Esophagus muscularis mucosa (tissue), 4 donors: Measurements from ENCODE around the gene PLEKHA7.

Experiments used
- EP300 ChIP-seq: sonication (generic); formaldehyde crosslinking; IDR thresholded peaks from one replicate; pipeline ENCODE4 v1.6.1; 2017; ENCODE audit warnings: antibody characterized with exemption
- POLR2A ChIP-seq: fragments of 450-650 bp; IDR thresholded peaks from one replicate; pipeline ENCODE4 v1.6.1; 2017; ENCODE audit warnings: antibody characterized with exemption, moderate library complexity, mild to moderate bottlenecking, low read depth
- POLR2AphosphoS5 ChIP-seq, 2 donors: sonication (generic); formaldehyde crosslinking; IDR thresholded peaks; one replicate each; pipeline ENCODE4 v1.6.1; 2017; ENCODE audit warnings: antibody characterized with exemption in 2 of 2
- TF ChIP-seq, protein P1 (sequence below), 3 experiments: fragments of 200-600 bp in 2 of 3; fragments of 450-650 bp in 1 of 3; sonication (generic) in 2 of 3; IDR thresholded peaks; one replicate each; pipeline ENCODE4 v1.5.1; 2017 to 2019; ENCODE audit warnings: antibody characterized with exemption in 3 of 3, mild to moderate bottlenecking in 2 of 3, moderate library complexity in 1 of 3

DNA sequence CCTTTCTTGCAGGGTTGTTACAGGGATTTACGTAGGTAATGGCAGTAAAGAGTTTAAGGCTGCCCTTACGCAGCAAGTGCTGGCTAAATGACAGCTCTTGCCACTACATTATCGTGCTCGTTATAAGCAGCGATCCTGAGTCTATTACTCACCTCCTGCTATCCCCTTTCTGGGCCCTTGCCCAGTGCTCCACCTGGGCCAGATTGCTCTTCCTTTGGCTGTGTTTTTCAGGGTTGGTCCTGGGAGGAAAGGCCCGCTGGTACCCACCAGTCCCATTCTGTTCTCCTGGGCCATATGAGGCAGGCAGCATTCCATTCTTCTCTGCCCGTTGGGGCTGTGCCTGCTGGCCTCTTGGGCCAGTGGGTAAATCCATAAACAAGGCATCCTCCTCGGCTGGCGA is 188.2 kb downstream of the PLEKHA7 start:
- TF ChIP-seq, protein P1, sequence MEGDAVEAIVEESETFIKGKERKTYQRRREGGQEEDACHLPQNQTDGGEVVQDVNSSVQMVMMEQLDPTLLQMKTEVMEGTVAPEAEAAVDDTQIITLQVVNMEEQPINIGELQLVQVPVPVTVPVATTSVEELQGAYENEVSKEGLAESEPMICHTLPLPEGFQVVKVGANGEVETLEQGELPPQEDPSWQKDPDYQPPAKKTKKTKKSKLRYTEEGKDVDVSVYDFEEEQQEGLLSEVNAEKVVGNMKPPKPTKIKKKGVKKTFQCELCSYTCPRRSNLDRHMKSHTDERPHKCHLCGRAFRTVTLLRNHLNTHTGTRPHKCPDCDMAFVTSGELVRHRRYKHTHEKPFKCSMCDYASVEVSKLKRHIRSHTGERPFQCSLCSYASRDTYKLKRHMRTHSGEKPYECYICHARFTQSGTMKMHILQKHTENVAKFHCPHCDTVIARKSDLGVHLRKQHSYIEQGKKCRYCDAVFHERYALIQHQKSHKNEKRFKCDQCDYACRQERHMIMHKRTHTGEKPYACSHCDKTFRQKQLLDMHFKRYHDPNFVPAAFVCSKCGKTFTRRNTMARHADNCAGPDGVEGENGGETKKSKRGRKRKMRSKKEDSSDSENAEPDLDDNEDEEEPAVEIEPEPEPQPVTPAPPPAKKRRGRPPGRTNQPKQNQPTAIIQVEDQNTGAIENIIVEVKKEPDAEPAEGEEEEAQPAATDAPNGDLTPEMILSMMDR (IDR thresholded peaks at IDR 0.05) = no peak
- TF ChIP-seq POLR2AphosphoS5 (IDR thresholded peaks at IDR 0.05) (no peak), POLR2A (no peak), EP300 (no peak)
